ENCODE data around the gene PRKAR2A.
"Not testable (repeated sequence)": the region's sequence is repeated elsewhere in the genome, so short reads cannot be mapped to it uniquely, and the experiment has no call there.

GRCh38 chr3:48778565-48778964 lies 69.1 kb downstream of the PRKAR2A start:
- not testable (repeated sequence) for TF ChIP-seq CTCF (IDR thresholded peaks at IDR 0.05; ENCODE audit: extremely low read depth in 1 of 2, insufficient read depth in 1 of 2, low read depth in 1 of 2, low read length in 2 of 2); GATA2 (IDR thresholded peaks at IDR 0.05; ENCODE audit: insufficient read depth, insufficient read length, low read depth, low read length); MAX (IDR thresholded peaks at IDR 0.05; ENCODE audit: insufficient read depth, insufficient read length); EZH2 (IDR thresholded peaks at IDR 0.05; ENCODE audit: borderline replicate concordance, low read depth, low read length, severe bottlenecking)

Measured in endothelial cell of umbilical vein (primary cell).